22Rv1 (cell line): ENCODE measurements around the gene HARBI1.
A peak's percentile ranks its signal among the peaks of the same experiment; 100 is the strongest.

Source experiments
- H3K27ac ChIP-seq: fragments of 450-650 bp; 2 replicates; pipeline ENCODE4 v1.5.1; 2017
- CTCF ChIP-seq: fragments of 450-650 bp; IDR thresholded peaks from 2 replicates; pipeline ENCODE4 v1.5.1; 2017; ENCODE audit warnings: mild to moderate bottlenecking
- ZFX ChIP-seq: fragments of 450-650 bp; IDR thresholded peaks from 2 replicates; pipeline ENCODE4 v1.6.1; 2017; ENCODE audit warnings: antibody characterized with exemption, borderline replicate concordance

HARBI1 gene

GRCh38 chr11:46617134-46617971, at the start of gene HARBI1, which contains the start of gene ATG13:
Gene HARBI1, minus strand, starts transcription at chr11:46617227. Its CDS starts 990 bp downstream, at chr11:46616237.
Gene ATG13, plus strand, starts transcription at chr11:46617553. Its CDS starts 26,739 bp downstream, at chr11:46644292.
- peak within 1 kb of the TSS; percentile 82 for H3K27ac ChIP-seq
- no peak for TF ChIP-seq ZFX
- TF ChIP-seq CTCF, result peak; percentile 78

GRCh38 chr11:46666516-46666915, 49.5 kb upstream of the HARBI1 start:
- no peak for TF ChIP-seq CTCF
- TF ChIP-seq ZFX, result no peak
- no peak overlapping the region for H3K27ac ChIP-seq

GRCh38 chr11:46665356-46665755, 48.3 kb upstream of the HARBI1 start:
- H3K27ac ChIP-seq, result no peak overlapping the region

GRCh38 chr11:46664612-46665011, 47.6 kb upstream of the HARBI1 start:
- TF ChIP-seq CTCF (no peak), ZFX (no peak)
- no peak overlapping the region for H3K27ac ChIP-seq

More at GRCh38 chr11:46665356-46665755, 48.3 kb upstream of the HARBI1 start:
- TF ChIP-seq CTCF (no peak), ZFX (no peak)

GRCh38 chr11:46663277-46663940, 46.4 kb upstream of the HARBI1 start:
- TF ChIP-seq CTCF, result no peak
- no peak for TF ChIP-seq ZFX
- no peak overlapping the region for H3K27ac ChIP-seq

- no peak overlapping the region for H3K27ac ChIP-seq
- no peak for TF ChIP-seq ZFX
- no peak for TF ChIP-seq CTCF
Measured at GRCh38 chr11:46662366-46662765, 45.3 kb upstream of the HARBI1 start.

- TF ChIP-seq ZFX, result no peak
- TF ChIP-seq CTCF, result no peak
Measured at GRCh38 chr11:46661836-46662235, 44.8 kb upstream of the HARBI1 start.

More at GRCh38 chr11:46661836-46662235, 44.8 kb upstream of the HARBI1 start:
- H3K27ac ChIP-seq, result no peak overlapping the region
